Measurements from ENCODE around the gene PFKP. TPM values are rescaled to one million over a fixed set of nuclear protein-coding genes. Genes with fewer than 3 reads are reported as not detected.

Gene PFKP
- total RNA-seq, 4 donors from 2014 or later = 53.9 to 93.9 (median 66.2) TPM

- H3K27ac ChIP-seq = peak overlapping the region; percentile 34 to 69 (median 62)
- TF ChIP-seq POLR2A (IDR thresholded peaks at IDR 0.05) = no peak
- TF ChIP-seq EP300 (IDR thresholded peaks at IDR 0.05; ENCODE audit: low read depth) = no peak
- TF ChIP-seq POLR2AphosphoS5 (IDR thresholded peaks at IDR 0.05) = no peak
- no peak for TF ChIP-seq CTCF (IDR thresholded peaks at IDR 0.05)
- H3K36me3 ChIP-seq = no peaks in the 10 kb centered on the region
- no peaks in the 10 kb centered on the region for H3K27me3 ChIP-seq
- intact Hi-C loops (cut with DNase I; ENCODE audit: low total_unique reads) = loop anchor here (10.0 kb wide), 1 partner anchor 114 kb away; no protein-coding TSS in a partner anchor
- WGBS, 2 donors (ENCODE audit: low coverage in 1 of 2) = 59 to 85% methylated on average over 4 to 17 of the region's 17 CpGs
- H3K4me1 ChIP-seq = peaks cover 8 to 20% (median 12%) of the 10 kb centered on the region in 4 donors
- H3K4me3 ChIP-seq = no peak overlapping the region
- no peak for DNase-seq
- in situ Hi-C loops (cut with MboI; ENCODE audit: low pct_ligation_motif_present in 1 of 4, low pct_unique_long_range_greater_than_20kb in 1 of 4, low sequenced_read_pairs in 3 of 4) = loop anchor here in 3 of 4 donors (10.0 to 25.0 kb wide), 2 partner anchors 111 to 114 kb away; no protein-coding TSS in a partner anchor
- H3K9me3 ChIP-seq = no peaks in the 10 kb centered on the region
Observed at GRCh38 chr10:3048119-3049019, 19.0 kb upstream of the PFKP start.

- 58 to 60% methylated on average over 3 to 5 of the region's 5 CpGs for WGBS, 2 donors (ENCODE audit: low coverage in 1 of 2)
- Histone ChIP-seq H3K4me1 (peaks cover 0 to 12% (median under 1%) of the 10 kb centered on the region in 4 donors), H3K27ac (no peak overlapping the region), H3K9me3 (no peaks in the 10 kb centered on the region), H3K4me3 (no peak overlapping the region), H3K36me3 (no peaks in the 10 kb centered on the region), H3K27me3 (no peaks in the 10 kb centered on the region)
- no peak for DNase-seq
- in situ Hi-C loops (cut with MboI; ENCODE audit: low pct_ligation_motif_present in 1 of 4, low pct_unique_long_range_greater_than_20kb in 1 of 4, low sequenced_read_pairs in 3 of 4) (no loop called here), intact Hi-C loops (cut with DNase I; ENCODE audit: low total_unique reads) (no loop called here)
- TF ChIP-seq CTCF (IDR thresholded peaks at IDR 0.05) = no peak
Observed at GRCh38 chr10:3051692-3052091, 15.7 kb upstream of the PFKP start.

- DNase-seq = no peak
- in situ Hi-C loops (cut with MboI; ENCODE audit: low pct_ligation_motif_present in 1 of 4, low pct_unique_long_range_greater_than_20kb in 1 of 4, low sequenced_read_pairs in 3 of 4) (no loop called here), intact Hi-C loops (cut with DNase I; ENCODE audit: low total_unique reads) (no loop called here)
- H3K4me1 ChIP-seq = peaks cover 0 to 7% (median 0%) of the 10 kb centered on the region in 4 donors
- no peak for TF ChIP-seq POLR2AphosphoS5 (IDR thresholded peaks at IDR 0.05)
- no peak for TF ChIP-seq POLR2A (IDR thresholded peaks at IDR 0.05)
- TF ChIP-seq EP300 (IDR thresholded peaks at IDR 0.05; ENCODE audit: low read depth) = no peak
- TF ChIP-seq CTCF (IDR thresholded peaks at IDR 0.05) = no peak
- no peaks in the 10 kb centered on the region for H3K9me3 ChIP-seq
- WGBS, 2 donors (ENCODE audit: low coverage in 1 of 2) = 78 to 85% methylated on average over 2 of the region's 2 CpGs
- H3K27me3 ChIP-seq = no peaks in the 10 kb centered on the region
- no peaks in the 10 kb centered on the region for H3K36me3 ChIP-seq
- no peak overlapping the region for H3K4me3 ChIP-seq
- H3K27ac ChIP-seq = no peak overlapping the region
Observed at GRCh38 chr10:3053155-3053554, 14.2 kb upstream of the PFKP start.

- no peak overlapping the region for H3K4me3 ChIP-seq
- H3K27ac ChIP-seq = peak overlapping the region; percentile 28 to 39 (median 38)
- TF ChIP-seq EP300 (IDR thresholded peaks at IDR 0.05; ENCODE audit: low read depth) = no peak
- TF ChIP-seq CTCF (IDR thresholded peaks at IDR 0.05) = no peak
- TF ChIP-seq POLR2A (IDR thresholded peaks at IDR 0.05) = no peak
- no peak for TF ChIP-seq POLR2AphosphoS5 (IDR thresholded peaks at IDR 0.05)
- intact Hi-C loops (cut with DNase I; ENCODE audit: low total_unique reads) = no loop called here
- H3K9me3 ChIP-seq = no peaks in the 10 kb centered on the region
- no peaks in the 10 kb centered on the region for H3K27me3 ChIP-seq
- 43 to 54% methylated on average over 6 of the region's 6 CpGs for WGBS, 2 donors (ENCODE audit: low coverage in 1 of 2)
- in situ Hi-C loops (cut with MboI; ENCODE audit: low pct_ligation_motif_present in 1 of 4, low pct_unique_long_range_greater_than_20kb in 1 of 4, low sequenced_read_pairs in 3 of 4) = no loop called here
- no peaks in the 10 kb centered on the region for H3K36me3 ChIP-seq
- no peak for DNase-seq
- H3K4me1 ChIP-seq = peaks cover 0 to 7% (median 0%) of the 10 kb centered on the region in 4 donors
Observed at GRCh38 chr10:3054183-3054850, 13.0 kb upstream of the PFKP start.
